ENCODE data around the gene ENOX1.

- TF ChIP-seq CTCF (IDR thresholded peaks at IDR 0.05) (no peak), POLR2A (IDR thresholded peaks at IDR 0.05) (no peak)
These were observed 511.9 kb downstream of the ENOX1 start for GRCh38 chr13:43274881-43275280.

Measured in testis (tissue), 2 donors.